ENCODE results near the gene CUL4A.

CUL4A gene

DNA sequence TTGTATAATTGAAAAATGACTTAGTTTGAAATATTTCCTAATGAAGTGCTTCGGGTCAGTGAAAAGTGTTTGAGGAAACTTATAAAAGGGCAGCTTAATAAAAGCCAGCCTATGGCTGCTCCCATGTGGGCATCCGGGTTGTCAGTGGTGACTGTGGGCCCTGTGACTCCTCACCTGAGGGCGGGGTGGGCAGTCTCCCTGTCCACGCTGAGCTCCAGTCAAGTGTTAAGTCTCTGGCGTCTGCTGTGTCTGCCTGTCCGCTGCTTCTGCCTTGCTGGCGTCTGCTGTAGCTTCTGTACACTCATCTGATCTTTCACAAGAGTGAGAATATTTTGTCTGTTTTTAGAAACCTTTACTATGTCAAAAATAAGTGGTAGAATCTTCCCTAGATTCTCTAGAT, 94.7 kb downstream of the CUL4A start:
- Histone ChIP-seq H4K20me1 (ENCODE audit: control insufficient read depth, insufficient read depth, low read depth, low read length) (no peaks in the 10 kb centered on the region; the same call in 1 of the 2 replicates), H3K4me3 (ENCODE audit: low read length) (no peak overlapping the region), H3K9me3 (ENCODE audit: control insufficient read depth, insufficient read depth, low read length) (no peaks in the 10 kb centered on the region), H3K27ac (ENCODE audit: low read depth, low read length) (no peak overlapping the region), H3K27me3 (ENCODE audit: control insufficient read depth, low read length) (no peaks in the 10 kb centered on the region), H3K36me3 (ENCODE audit: control insufficient read depth, low read length) (peaks cover 14% of the 10 kb centered on the region), H3K4me2 (ENCODE audit: low read length) (no peak overlapping the region), H3F3A (ENCODE audit: control insufficient read depth, insufficient read depth) (no peaks in the 10 kb centered on the region), H3K4me1 (ENCODE audit: control insufficient read depth, low read length) (peaks cover 2% of the 10 kb centered on the region), H3K9me2 (replicated peaks; ENCODE audit: control insufficient read depth, low read length) (no peaks in the 10 kb centered on the region), H3K79me2 (ENCODE audit: control insufficient read depth, low read length) (peaks cover 84% of the 10 kb centered on the region)
- TF ChIP-seq, protein P1, sequence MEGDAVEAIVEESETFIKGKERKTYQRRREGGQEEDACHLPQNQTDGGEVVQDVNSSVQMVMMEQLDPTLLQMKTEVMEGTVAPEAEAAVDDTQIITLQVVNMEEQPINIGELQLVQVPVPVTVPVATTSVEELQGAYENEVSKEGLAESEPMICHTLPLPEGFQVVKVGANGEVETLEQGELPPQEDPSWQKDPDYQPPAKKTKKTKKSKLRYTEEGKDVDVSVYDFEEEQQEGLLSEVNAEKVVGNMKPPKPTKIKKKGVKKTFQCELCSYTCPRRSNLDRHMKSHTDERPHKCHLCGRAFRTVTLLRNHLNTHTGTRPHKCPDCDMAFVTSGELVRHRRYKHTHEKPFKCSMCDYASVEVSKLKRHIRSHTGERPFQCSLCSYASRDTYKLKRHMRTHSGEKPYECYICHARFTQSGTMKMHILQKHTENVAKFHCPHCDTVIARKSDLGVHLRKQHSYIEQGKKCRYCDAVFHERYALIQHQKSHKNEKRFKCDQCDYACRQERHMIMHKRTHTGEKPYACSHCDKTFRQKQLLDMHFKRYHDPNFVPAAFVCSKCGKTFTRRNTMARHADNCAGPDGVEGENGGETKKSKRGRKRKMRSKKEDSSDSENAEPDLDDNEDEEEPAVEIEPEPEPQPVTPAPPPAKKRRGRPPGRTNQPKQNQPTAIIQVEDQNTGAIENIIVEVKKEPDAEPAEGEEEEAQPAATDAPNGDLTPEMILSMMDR (IDR thresholded peaks at IDR 0.05; ENCODE audit: low read depth, low read length, poor library complexity, severe bottlenecking): no peak
- no peak for TF ChIP-seq EZH2phosphoT487 (IDR thresholded peaks at IDR 0.05; ENCODE audit: borderline replicate concordance, low read length)

DNA sequence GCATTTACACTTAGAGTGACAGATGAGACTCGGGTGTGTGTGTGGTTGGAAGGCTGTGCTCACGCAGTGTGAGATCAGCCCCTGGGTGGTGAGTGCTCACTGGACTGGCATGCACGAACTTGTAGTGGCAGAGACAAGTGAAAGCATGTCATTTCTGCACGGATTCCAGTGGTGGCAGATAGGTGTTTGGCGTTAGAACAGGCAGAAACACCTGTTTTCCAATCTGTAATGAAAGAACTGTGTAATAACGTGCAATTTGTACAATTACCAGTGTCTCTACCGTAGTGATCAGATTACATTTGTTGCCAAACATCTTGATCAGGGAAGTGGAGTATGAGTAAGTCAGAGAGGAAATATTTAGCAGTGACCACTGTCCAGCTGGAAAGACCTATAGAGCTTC, 95.8 kb downstream of the CUL4A start:
- Histone ChIP-seq H3K27me3 (ENCODE audit: control insufficient read depth, low read length) (no peaks in the 10 kb centered on the region), H3K4me1 (ENCODE audit: control insufficient read depth, low read length) (no peaks in the 10 kb centered on the region), H3K4me3 (ENCODE audit: low read length) (no peak overlapping the region), H3K9me2 (replicated peaks; ENCODE audit: control insufficient read depth, low read length) (no peaks in the 10 kb centered on the region), H3K4me2 (ENCODE audit: low read length) (no peak overlapping the region), H3K79me2 (ENCODE audit: control insufficient read depth, low read length) (peaks cover 79% of the 10 kb centered on the region), H3K9me3 (ENCODE audit: control insufficient read depth, insufficient read depth, low read length) (no peaks in the 10 kb centered on the region), H3K36me3 (ENCODE audit: control insufficient read depth, low read length) (peaks cover 21% of the 10 kb centered on the region), H4K20me1 (ENCODE audit: control insufficient read depth, insufficient read depth, low read depth, low read length) (no peaks in the 10 kb centered on the region; the same call in 1 of the 2 replicates), H3K27ac (ENCODE audit: low read depth, low read length) (no peak overlapping the region), H3F3A (ENCODE audit: control insufficient read depth, insufficient read depth) (no peaks in the 10 kb centered on the region)
- TF ChIP-seq, protein P1 (IDR thresholded peaks at IDR 0.05; ENCODE audit: low read depth, low read length, poor library complexity, severe bottlenecking): no peak
- TF ChIP-seq EZH2phosphoT487 (IDR thresholded peaks at IDR 0.05; ENCODE audit: borderline replicate concordance, low read length): no peak

DNA sequence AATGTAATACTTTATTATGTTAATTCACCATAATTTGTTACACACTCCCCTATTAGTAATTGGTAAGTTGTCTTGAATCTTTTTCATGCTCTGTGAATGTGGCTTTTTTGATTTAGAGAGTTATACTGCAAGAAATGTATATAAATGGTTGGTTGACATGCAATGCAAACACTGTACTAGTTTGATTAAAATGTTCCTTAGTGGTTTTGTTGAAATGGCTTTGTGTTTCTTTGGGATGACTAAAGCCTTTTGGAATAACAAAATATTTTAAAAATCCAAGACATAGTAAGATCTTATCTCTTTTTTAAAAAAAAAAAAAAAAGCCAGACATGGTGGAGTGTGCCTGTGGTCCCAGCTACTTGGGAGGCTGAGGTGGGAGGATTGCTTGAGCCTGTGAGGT, 98.1 kb downstream of the CUL4A start:
- H3K79me2 ChIP-seq (ENCODE audit: control insufficient read depth, low read length): peaks cover 59% of the 10 kb centered on the region
- TF ChIP-seq, protein P1 (IDR thresholded peaks at IDR 0.05; ENCODE audit: low read depth, low read length, poor library complexity, severe bottlenecking): no peak
- no peak for TF ChIP-seq EZH2phosphoT487 (IDR thresholded peaks at IDR 0.05; ENCODE audit: borderline replicate concordance, low read length)
- no peaks in the 10 kb centered on the region for H3F3A ChIP-seq (ENCODE audit: control insufficient read depth, insufficient read depth)
- no peak overlapping the region for H3K27ac ChIP-seq (ENCODE audit: low read depth, low read length)
- no peaks in the 10 kb centered on the region; the same call in 1 of the 2 replicates for H4K20me1 ChIP-seq (ENCODE audit: control insufficient read depth, insufficient read depth, low read depth, low read length)
- H3K4me3 ChIP-seq (ENCODE audit: low read length): no peak overlapping the region
- H3K4me1 ChIP-seq (ENCODE audit: control insufficient read depth, low read length): no peaks in the 10 kb centered on the region
- no peaks in the 10 kb centered on the region for H3K27me3 ChIP-seq (ENCODE audit: control insufficient read depth, low read length)
- H3K36me3 ChIP-seq (ENCODE audit: control insufficient read depth, low read length): peaks cover 37% of the 10 kb centered on the region
- no peaks in the 10 kb centered on the region for H3K9me2 ChIP-seq (replicated peaks; ENCODE audit: control insufficient read depth, low read length)
- no peak overlapping the region for H3K4me2 ChIP-seq (ENCODE audit: low read length)
- no peaks in the 10 kb centered on the region for H3K9me3 ChIP-seq (ENCODE audit: control insufficient read depth, insufficient read depth, low read length)
